GM12892 (cell line): ENCODE measurements around the gene COL13A1.

ENCODE experiments used
- POLR2A ChIP-seq: IDR thresholded peaks from 2 replicates; pipeline ENCODE4 v1.6.1; 2011; ENCODE audit warnings: low read depth, low read length, control low read depth
- POLR2AphosphoS5 ChIP-seq: IDR thresholded peaks from 2 replicates; pipeline ENCODE4 v1.6.1; 2011; ENCODE audit warnings: low read depth, low read length, control low read depth

DNA sequence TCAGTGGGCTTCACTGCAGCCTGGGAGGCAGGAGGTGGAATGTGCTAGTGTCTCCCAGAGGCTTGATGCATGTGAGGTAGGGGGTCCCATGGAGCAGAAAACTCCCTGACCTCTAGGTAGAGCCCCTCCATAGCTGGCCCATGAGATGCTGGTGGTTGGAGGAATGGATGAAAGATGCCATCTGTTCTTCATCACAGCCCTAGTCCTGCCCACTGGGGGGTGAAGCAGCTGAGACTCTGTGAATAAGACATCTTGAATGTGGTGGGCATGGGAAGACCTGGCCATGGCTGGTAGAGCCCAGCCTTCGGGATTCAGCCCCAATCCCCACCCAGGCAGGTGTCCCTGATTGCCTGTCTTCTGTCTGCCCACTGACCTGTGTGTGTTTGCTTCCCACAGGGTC, 92.5 kb downstream of the COL13A1 start:
- no peak for TF ChIP-seq POLR2AphosphoS5
- TF ChIP-seq POLR2A: no peak
